WTC11 (cell line): ENCODE results near the gene P4HB. TPM values are rescaled to one million over a fixed set of nuclear protein-coding genes. Genes with fewer than 3 reads are reported as not detected.

Experiments used
- ATAC-seq: fragments of 200-7000 bp; cut with Tn5 transposase; 2 replicates; pipeline ENCODE4 v1.10.0; 2021; ENCODE audit warnings: mild to moderate bottlenecking, moderate library complexity
- CTCF ChIA-PET: fragments of 300-600 bp; sonication (Branson Sonifier 250); formaldehyde crosslinking; loops from one replicate; lab custom pipeline; 2021; ENCODE audit warnings: antibody characterized with exemption; lab: Charles Lee
- POLR2A ChIA-PET: fragments of 350-600 bp; sonication (Branson Sonifier 250); formaldehyde crosslinking; loops from one replicate; lab custom pipeline; 2021; ENCODE audit warnings: antibody characterized with exemption; lab: Charles Lee
- DNase-seq: peaks from one replicate; pipeline ENCODE4 v3.0.0; 2021; ENCODE audit warnings: low spot score
- H3K27ac Mint-ChIP-seq: 2 replicates; pipeline ENCODE4 v1.8.0; 2021; ENCODE audit warnings: mixed read lengths
- H3K27me3 Mint-ChIP-seq: 2 replicates; pipeline ENCODE4 v1.8.0; 2021; ENCODE audit warnings: low read depth, mild to moderate bottlenecking, moderate library complexity, mixed read lengths
- H3K36me3 Mint-ChIP-seq: 2 replicates; pipeline ENCODE4 v1.8.0; 2021; ENCODE audit warnings: mixed read lengths
- H3K4me1 Mint-ChIP-seq: 2 replicates; pipeline ENCODE4 v1.8.0; 2022; ENCODE audit warnings: mixed read lengths
- H3K4me3 Mint-ChIP-seq: 2 replicates; pipeline ENCODE4 v1.8.0; 2021; ENCODE audit warnings: mild to moderate bottlenecking, moderate library complexity, mixed read lengths
- H3K9me3 Mint-ChIP-seq: 2 replicates; pipeline ENCODE4 v1.8.0; 2021; ENCODE audit warnings: mixed read lengths
- ELF4 ChIP-seq: sonication (generic); formaldehyde crosslinking; IDR thresholded peaks from 2 replicates; pipeline ENCODE4 v1.8.1; 2022; ENCODE audit warnings: low read depth, mild to moderate bottlenecking, moderate library complexity, missing genetic modification reagents
- ESRRA ChIP-seq: sonication (generic); formaldehyde crosslinking; IDR thresholded peaks from 2 replicates; pipeline ENCODE4 v1.8.1; 2022; ENCODE audit warnings: mild to moderate bottlenecking, missing genetic modification reagents, borderline replicate concordance
- FOXJ3 ChIP-seq: sonication (generic); formaldehyde crosslinking; IDR thresholded peaks from 2 replicates; pipeline ENCODE4 v1.9.0; 2021; ENCODE audit warnings: missing genetic modification reagents, mild to moderate bottlenecking, borderline replicate concordance
- GTF2I ChIP-seq: fragments of 250-450 bp; sonication (Bioruptor Pico); conservative IDR thresholded peaks from 2 replicates; pipeline ENCODE4 v1.4.0; 2021; ENCODE audit warnings: mild to moderate bottlenecking
- NFYB ChIP-seq: sonication (generic); formaldehyde crosslinking; conservative IDR thresholded peaks from 2 replicates; pipeline ENCODE4 v1.8.0; 2022; ENCODE audit warnings: low read depth, missing genetic modification reagents
- NR1H2 ChIP-seq: sonication (generic); formaldehyde crosslinking; IDR thresholded peaks from 2 replicates; pipeline ENCODE4 v1.9.0; 2021; ENCODE audit warnings: mild to moderate bottlenecking, moderate library complexity, missing genetic modification reagents
- NR2C2 ChIP-seq: sonication (generic); formaldehyde crosslinking; IDR thresholded peaks from 2 replicates; pipeline ENCODE4 v1.8.0; 2022; ENCODE audit warnings: mild to moderate bottlenecking, missing genetic modification reagents
- PRRX2 ChIP-seq: fragments of 250-450 bp; sonication (Bioruptor Pico); IDR thresholded peaks from 2 replicates; pipeline ENCODE4 v1.8.0; 2021; ENCODE audit warnings: mild to moderate bottlenecking
- TEAD1 ChIP-seq: sonication (generic); formaldehyde crosslinking; IDR thresholded peaks from 2 replicates; pipeline ENCODE4 v1.8.0; 2022; ENCODE audit warnings: mild to moderate bottlenecking, missing genetic modification reagents
- ZNF232 ChIP-seq: sonication (generic); formaldehyde crosslinking; IDR thresholded peaks from 2 replicates; pipeline ENCODE4 v1.8.0; 2022; ENCODE audit warnings: mild to moderate bottlenecking, missing genetic modification reagents
- total RNA-seq: library from RNA; stranded (reverse); gene quantifications from 3 replicates; pipeline ENCODE4 v1.2.3, GENCODE V29; 2021
- TF ChIP-seq, protein P1 (sequence below): sonication (generic); formaldehyde crosslinking; IDR thresholded peaks from 2 replicates; pipeline ENCODE4 v1.8.1; 2022; ENCODE audit warnings: low read depth, mild to moderate bottlenecking, moderate library complexity, missing genetic modification reagents, borderline replicate concordance
- TF ChIP-seq, protein P2 (sequence below): fragments of 250-450 bp; sonication (Bioruptor Pico); IDR thresholded peaks from 2 replicates; pipeline ENCODE4 v1.9.0; 2021; ENCODE audit warnings: mild to moderate bottlenecking
- TF ChIP-seq, protein P3 (sequence below): sonication (generic); formaldehyde crosslinking; IDR thresholded peaks from 2 replicates; pipeline ENCODE4 v1.8.1; 2023; ENCODE audit warnings: mild to moderate bottlenecking, missing genetic modification reagents, moderate library complexity
- TF ChIP-seq, protein P4 (sequence below): sonication (generic); formaldehyde crosslinking; conservative IDR thresholded peaks from 2 replicates; pipeline ENCODE4 v1.8.1; 2023; ENCODE audit warnings: mild to moderate bottlenecking, low read depth, missing genetic modification reagents, moderate library complexity
- TF ChIP-seq, protein P5 (sequence below): sonication (generic); formaldehyde crosslinking; IDR thresholded peaks from 2 replicates; pipeline ENCODE4 v1.8.0; 2022; ENCODE audit warnings: missing genetic modification reagents

The P4HB gene
- total RNA-seq, 1 experiment from 2014 or later, result 380 TPM

DNA sequence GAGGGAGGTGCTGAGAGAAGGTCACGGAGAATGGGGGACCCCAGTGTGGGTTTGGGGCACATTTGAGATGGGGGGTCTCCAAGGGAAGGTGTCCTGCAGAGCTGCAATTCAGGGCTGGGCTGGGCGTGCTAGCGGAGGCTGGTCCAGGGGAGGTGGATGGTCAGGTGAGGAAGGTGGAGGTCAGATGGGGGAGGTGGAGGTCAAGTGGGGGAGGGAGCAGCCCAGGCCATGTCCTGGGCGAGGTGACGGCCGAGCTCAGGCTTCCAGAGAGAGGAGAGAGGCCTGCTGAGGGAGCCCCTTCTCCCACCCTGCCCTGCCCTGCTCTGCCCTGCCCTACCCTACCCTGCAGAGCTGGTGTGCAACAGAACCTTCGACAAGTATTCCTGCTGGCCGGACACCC is 49.9 kb downstream of the P4HB start:
- H3K27me3 Mint-ChIP-seq, result peaks cover 17% of the 10 kb centered on the region
- TF ChIP-seq NR1H2 (CRISPR knock-in tag) (no peak), PRRX2 (CRISPR knock-in tag) (no peak), ESRRA (no peak), FOXJ3 (CRISPR knock-in tag) (no peak), NR2C2 (CRISPR knock-in tag) (no peak), TEAD1 (CRISPR knock-in tag) (no peak), GTF2I (no peak), ELF4 (CRISPR knock-in tag) (no peak), ZNF232 (no peak), NFYB (CRISPR knock-in tag) (no peak)
- TF ChIP-seq, protein P1, sequence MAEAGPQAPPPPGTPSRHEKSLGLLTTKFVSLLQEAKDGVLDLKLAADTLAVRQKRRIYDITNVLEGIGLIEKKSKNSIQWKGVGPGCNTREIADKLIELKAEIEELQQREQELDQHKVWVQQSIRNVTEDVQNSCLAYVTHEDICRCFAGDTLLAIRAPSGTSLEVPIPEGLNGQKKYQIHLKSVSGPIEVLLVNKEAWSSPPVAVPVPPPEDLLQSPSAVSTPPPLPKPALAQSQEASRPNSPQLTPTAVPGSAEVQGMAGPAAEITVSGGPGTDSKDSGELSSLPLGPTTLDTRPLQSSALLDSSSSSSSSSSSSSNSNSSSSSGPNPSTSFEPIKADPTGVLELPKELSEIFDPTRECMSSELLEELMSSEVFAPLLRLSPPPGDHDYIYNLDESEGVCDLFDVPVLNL (CRISPR knock-in tag), result no peak
- TF ChIP-seq, protein P2, sequence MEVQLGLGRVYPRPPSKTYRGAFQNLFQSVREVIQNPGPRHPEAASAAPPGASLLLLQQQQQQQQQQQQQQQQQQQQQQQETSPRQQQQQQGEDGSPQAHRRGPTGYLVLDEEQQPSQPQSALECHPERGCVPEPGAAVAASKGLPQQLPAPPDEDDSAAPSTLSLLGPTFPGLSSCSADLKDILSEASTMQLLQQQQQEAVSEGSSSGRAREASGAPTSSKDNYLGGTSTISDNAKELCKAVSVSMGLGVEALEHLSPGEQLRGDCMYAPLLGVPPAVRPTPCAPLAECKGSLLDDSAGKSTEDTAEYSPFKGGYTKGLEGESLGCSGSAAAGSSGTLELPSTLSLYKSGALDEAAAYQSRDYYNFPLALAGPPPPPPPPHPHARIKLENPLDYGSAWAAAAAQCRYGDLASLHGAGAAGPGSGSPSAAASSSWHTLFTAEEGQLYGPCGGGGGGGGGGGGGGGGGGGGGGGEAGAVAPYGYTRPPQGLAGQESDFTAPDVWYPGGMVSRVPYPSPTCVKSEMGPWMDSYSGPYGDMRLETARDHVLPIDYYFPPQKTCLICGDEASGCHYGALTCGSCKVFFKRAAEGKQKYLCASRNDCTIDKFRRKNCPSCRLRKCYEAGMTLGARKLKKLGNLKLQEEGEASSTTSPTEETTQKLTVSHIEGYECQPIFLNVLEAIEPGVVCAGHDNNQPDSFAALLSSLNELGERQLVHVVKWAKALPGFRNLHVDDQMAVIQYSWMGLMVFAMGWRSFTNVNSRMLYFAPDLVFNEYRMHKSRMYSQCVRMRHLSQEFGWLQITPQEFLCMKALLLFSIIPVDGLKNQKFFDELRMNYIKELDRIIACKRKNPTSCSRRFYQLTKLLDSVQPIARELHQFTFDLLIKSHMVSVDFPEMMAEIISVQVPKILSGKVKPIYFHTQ (CRISPR knock-in tag), result no peak
- TF ChIP-seq, protein P3, sequence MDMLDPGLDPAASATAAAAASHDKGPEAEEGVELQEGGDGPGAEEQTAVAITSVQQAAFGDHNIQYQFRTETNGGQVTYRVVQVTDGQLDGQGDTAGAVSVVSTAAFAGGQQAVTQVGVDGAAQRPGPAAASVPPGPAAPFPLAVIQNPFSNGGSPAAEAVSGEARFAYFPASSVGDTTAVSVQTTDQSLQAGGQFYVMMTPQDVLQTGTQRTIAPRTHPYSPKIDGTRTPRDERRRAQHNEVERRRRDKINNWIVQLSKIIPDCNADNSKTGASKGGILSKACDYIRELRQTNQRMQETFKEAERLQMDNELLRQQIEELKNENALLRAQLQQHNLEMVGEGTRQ, result no peak
- TF ChIP-seq, protein P4, sequence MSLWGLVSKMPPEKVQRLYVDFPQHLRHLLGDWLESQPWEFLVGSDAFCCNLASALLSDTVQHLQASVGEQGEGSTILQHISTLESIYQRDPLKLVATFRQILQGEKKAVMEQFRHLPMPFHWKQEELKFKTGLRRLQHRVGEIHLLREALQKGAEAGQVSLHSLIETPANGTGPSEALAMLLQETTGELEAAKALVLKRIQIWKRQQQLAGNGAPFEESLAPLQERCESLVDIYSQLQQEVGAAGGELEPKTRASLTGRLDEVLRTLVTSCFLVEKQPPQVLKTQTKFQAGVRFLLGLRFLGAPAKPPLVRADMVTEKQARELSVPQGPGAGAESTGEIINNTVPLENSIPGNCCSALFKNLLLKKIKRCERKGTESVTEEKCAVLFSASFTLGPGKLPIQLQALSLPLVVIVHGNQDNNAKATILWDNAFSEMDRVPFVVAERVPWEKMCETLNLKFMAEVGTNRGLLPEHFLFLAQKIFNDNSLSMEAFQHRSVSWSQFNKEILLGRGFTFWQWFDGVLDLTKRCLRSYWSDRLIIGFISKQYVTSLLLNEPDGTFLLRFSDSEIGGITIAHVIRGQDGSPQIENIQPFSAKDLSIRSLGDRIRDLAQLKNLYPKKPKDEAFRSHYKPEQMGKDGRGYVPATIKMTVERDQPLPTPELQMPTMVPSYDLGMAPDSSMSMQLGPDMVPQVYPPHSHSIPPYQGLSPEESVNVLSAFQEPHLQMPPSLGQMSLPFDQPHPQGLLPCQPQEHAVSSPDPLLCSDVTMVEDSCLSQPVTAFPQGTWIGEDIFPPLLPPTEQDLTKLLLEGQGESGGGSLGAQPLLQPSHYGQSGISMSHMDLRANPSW (CRISPR knock-in tag), result no peak
- TF ChIP-seq, protein P5, sequence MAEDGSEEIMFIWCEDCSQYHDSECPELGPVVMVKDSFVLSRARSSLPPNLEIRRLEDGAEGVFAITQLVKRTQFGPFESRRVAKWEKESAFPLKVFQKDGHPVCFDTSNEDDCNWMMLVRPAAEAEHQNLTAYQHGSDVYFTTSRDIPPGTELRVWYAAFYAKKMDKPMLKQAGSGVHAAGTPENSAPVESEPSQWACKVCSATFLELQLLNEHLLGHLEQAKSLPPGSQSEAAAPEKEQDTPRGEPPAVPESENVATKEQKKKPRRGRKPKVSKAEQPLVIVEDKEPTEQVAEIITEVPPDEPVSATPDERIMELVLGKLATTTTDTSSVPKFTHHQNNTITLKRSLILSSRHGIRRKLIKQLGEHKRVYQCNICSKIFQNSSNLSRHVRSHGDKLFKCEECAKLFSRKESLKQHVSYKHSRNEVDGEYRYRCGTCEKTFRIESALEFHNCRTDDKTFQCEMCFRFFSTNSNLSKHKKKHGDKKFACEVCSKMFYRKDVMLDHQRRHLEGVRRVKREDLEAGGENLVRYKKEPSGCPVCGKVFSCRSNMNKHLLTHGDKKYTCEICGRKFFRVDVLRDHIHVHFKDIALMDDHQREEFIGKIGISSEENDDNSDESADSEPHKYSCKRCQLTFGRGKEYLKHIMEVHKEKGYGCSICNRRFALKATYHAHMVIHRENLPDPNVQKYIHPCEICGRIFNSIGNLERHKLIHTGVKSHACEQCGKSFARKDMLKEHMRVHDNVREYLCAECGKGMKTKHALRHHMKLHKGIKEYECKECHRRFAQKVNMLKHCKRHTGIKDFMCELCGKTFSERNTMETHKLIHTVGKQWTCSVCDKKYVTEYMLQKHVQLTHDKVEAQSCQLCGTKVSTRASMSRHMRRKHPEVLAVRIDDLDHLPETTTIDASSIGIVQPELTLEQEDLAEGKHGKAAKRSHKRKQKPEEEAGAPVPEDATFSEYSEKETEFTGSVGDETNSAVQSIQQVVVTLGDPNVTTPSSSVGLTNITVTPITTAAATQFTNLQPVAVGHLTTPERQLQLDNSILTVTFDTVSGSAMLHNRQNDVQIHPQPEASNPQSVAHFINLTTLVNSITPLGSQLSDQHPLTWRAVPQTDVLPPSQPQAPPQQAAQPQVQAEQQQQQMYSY (CRISPR knock-in tag), result no peak
- TF ChIP-seq, all 79 proteins: peak for 0
- Mint-ChIP-seq H3K36me3 (no peaks in the 10 kb centered on the region), H3K4me3 (no peak overlapping the region), H3K27ac (no peak overlapping the region), H3K9me3 (no peaks in the 10 kb centered on the region), H3K4me1 (no peaks in the 10 kb centered on the region)
- no peak for ATAC-seq
- no peak for DNase-seq
- POLR2A ChIA-PET, result no interaction called here
- CTCF ChIA-PET, result no interaction called here
